OCI-LY1 (cell line): ENCODE measurements around the gene GLP2R.

Experiments
- EZH2 ChIP-seq: fragments of 200-600 bp; sonication (generic), shearing (Covaris generic); IDR thresholded peaks from 2 replicates; pipeline ENCODE4 v1.8.0; 2017; ENCODE audit warnings: borderline replicate concordance, mixed run types, mild to moderate bottlenecking, antibody characterized with exemption, low read length, moderate library complexity, mixed read lengths
- TF ChIP-seq, protein P1 (sequence below): fragments of 200-600 bp; sonication (generic), shearing (Covaris generic); IDR thresholded peaks from 2 replicates; pipeline ENCODE4 v1.5.1; 2017; ENCODE audit warnings: mild to moderate bottlenecking, antibody characterized with exemption, low read length, moderate library complexity, mixed read lengths

DNA sequence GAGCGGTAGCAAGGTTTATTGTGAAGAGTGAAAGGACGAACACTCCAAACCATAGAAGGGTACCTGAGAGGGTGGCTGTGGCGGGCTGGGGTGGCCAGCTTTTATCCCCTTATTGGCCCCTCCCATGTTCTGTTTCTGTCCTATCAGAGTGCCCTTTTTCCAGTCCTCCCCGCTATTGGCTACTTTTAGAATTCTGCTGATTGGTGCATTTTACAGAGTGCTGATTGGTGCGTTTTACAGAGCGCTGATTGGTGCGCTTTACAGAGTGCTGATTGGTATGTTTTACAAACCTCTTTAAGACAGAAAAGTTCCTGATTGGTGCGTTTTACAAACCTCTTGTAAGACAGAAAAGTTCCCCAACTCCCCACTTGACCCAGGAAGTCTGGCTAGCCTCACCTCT lies 16.3 kb upstream of the GLP2R start:
- TF ChIP-seq EZH2: no peak
- TF ChIP-seq, protein P1, sequence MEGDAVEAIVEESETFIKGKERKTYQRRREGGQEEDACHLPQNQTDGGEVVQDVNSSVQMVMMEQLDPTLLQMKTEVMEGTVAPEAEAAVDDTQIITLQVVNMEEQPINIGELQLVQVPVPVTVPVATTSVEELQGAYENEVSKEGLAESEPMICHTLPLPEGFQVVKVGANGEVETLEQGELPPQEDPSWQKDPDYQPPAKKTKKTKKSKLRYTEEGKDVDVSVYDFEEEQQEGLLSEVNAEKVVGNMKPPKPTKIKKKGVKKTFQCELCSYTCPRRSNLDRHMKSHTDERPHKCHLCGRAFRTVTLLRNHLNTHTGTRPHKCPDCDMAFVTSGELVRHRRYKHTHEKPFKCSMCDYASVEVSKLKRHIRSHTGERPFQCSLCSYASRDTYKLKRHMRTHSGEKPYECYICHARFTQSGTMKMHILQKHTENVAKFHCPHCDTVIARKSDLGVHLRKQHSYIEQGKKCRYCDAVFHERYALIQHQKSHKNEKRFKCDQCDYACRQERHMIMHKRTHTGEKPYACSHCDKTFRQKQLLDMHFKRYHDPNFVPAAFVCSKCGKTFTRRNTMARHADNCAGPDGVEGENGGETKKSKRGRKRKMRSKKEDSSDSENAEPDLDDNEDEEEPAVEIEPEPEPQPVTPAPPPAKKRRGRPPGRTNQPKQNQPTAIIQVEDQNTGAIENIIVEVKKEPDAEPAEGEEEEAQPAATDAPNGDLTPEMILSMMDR: no peak
